HTERT RPE-1 (cell line): ENCODE results near the gene COL25A1.

Experiments
- in situ Hi-C: fragments of 300-500 bp; cut with MboI; formaldehyde crosslinking; loops from 4 replicates; pipeline ENCODE4 v1.14.3; 2020; ENCODE audit warnings: low sequenced_read_pairs

The COL25A1 gene

GRCh38 chr4:108783665-108784463 is 518.6 kb downstream of the COL25A1 start:
- in situ Hi-C loops = no loop called here

DNA sequence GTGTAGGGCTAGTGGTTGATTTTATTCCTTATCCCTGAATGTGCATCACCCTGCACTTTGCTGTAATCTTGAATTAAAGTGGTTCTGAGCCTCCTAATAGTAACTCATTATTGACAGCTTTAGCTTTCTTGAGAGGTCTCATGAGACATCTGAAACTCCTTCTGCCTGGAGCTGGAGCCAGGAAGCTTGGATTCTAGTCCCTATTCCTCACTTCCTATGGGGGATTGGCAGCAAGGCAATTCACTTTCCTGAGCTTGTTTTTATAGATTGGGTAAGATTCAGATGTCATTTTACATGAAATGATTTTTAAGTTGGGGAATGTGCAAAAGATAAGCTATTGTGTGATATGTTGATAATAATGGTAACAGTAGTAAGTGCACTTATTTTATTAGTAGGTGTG is 522.5 kb downstream of the COL25A1 start:
- in situ Hi-C loops = no loop called here

- in situ Hi-C loops = no loop called here
These were observed 525.1 kb downstream of the COL25A1 start for GRCh38 chr4:108777388-108777787.

DNA sequence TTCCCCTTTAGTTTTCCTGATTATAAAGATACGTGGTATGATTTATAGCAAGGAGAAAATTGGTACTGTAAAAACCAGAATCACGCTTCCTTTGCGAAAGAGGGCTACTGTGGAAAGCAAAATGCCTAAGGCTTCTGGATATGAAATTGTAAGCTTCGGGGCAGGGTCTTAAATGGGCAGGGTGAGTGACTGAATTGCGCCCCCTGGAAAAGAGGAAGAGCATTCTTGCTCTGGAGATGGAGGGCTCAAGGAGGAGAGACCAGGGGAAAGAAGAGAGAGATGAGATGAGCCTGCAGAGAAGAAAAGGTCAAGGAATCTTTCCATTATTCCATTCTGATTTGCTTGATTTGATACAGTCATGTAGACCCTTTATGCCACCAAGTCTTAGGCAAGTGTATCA is 526.5 kb downstream of the COL25A1 start:
- in situ Hi-C loops = no loop called here

GRCh38 chr4:108774809-108775530 is 527.5 kb downstream of the COL25A1 start:
- in situ Hi-C loops = no loop called here

DNA sequence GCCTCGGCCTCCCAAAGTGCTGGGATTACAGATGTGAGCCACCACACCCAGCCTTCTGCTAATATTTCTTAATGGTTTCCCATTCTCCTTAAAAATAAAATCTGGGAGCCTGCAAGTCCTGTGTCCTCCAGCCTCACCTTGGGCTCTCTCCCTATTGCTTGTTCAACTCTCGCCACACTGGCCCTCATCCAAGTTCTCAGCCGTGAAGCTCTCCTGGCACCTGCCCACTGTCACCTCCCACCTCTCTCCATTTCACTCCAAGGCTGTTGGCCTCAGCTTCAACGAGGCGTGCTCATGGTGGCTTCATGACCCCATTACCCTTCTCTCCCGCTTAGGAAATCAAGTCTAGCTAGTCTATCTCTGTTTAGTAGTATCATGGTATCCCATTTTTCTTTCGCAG is 530.1 kb downstream of the COL25A1 start:
- in situ Hi-C loops = no loop called here

DNA sequence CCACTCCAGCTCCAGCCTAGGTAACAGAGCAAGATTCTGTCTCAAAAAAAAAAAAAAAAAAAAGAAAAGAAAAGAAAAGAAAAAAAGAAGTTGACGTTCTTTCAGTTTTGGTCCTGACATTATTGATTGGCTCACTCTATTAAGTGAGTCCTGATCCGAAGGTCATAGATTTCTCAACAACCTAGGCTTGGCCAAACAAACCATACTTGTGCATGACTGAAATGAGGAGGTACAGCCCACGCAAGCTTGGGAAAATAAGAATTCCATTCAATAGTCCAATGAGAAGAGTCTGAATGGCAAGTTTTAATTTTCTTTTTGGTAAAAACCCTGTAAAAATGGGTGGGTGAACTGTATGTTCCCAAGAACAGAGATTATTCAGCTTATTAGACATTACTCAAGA is 536.4 kb downstream of the COL25A1 start:
- in situ Hi-C loops = no loop called here

- in situ Hi-C loops = no loop called here
These were observed 538.5 kb downstream of the COL25A1 start for GRCh38 chr4:108763986-108764385.

- in situ Hi-C loops = no loop called here
These were observed 539.2 kb downstream of the COL25A1 start for GRCh38 chr4:108763226-108763593.

- in situ Hi-C loops = no loop called here
These were observed 539.8 kb downstream of the COL25A1 start, which contains the start of gene ETNPPL for GRCh38 chr4:108762559-108763225. Gene ETNPPL (minus strand): TSS chr4:108763053. CDS start chr4:108762898, 155 bp downstream.
